Measurements from ENCODE around the gene TASP1.

DNA sequence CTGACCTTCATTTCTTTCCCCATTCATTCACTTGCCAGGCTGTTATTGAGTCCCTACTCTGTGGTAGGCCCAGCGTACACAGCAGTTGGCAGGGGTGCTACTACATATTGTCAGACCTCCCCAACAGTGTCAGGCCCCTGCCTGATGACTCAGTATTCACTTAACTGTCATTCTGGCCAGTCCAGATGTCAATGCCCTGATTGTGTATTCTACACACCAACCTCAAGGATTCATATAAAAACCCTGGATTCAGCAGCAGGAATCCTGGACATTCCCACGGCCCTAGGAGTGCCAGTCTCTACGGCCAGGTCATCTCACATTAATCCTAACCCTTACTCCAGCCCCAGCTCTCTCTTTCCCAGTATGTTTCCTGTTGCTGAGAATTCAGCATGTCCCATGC lies 151.5 kb downstream of the TASP1 start:
- TF ChIP-seq, protein P1, sequence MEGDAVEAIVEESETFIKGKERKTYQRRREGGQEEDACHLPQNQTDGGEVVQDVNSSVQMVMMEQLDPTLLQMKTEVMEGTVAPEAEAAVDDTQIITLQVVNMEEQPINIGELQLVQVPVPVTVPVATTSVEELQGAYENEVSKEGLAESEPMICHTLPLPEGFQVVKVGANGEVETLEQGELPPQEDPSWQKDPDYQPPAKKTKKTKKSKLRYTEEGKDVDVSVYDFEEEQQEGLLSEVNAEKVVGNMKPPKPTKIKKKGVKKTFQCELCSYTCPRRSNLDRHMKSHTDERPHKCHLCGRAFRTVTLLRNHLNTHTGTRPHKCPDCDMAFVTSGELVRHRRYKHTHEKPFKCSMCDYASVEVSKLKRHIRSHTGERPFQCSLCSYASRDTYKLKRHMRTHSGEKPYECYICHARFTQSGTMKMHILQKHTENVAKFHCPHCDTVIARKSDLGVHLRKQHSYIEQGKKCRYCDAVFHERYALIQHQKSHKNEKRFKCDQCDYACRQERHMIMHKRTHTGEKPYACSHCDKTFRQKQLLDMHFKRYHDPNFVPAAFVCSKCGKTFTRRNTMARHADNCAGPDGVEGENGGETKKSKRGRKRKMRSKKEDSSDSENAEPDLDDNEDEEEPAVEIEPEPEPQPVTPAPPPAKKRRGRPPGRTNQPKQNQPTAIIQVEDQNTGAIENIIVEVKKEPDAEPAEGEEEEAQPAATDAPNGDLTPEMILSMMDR (optimal IDR thresholded peaks at IDR 0.05 in 1 of 3, IDR thresholded peaks at IDR 0.05 in 1 of 3, conservative IDR thresholded peaks at IDR 0.05 in 1 of 3; ENCODE audit: extremely low read depth in 1 of 3, insufficient read depth in 2 of 3, low read length in 3 of 3) = no peak
- no peak for TF ChIP-seq EZH2 (IDR thresholded peaks at IDR 0.05; ENCODE audit: low read length)
